NCI-H1105 treated with DMSO at 0.1 percent for 48 hours (cell line): ENCODE data around the gene CRTC2.
"Not testable (repeated sequence)": the region's sequence is repeated elsewhere in the genome, so short reads cannot be mapped to it uniquely, and the experiment has no call there.

Experiments
- DNase-seq: peaks from one replicate; lab custom pipeline; 2025; lab: John Stamatoyannopoulos, UW

CRTC2 gene

GRCh38 chr1:153958111-153958960, at the start of gene CRTC2:
Gene CRTC2, minus strand, starts transcription at chr1:153958612. Its CDS starts 115 bp downstream, at chr1:153958497.
- peak; percentile 99 for DNase-seq

- DNase-seq = no peak
These were observed 47.7 kb upstream of the CRTC2 start for GRCh38 chr1:154006136-154006535.

- no peak for DNase-seq
These were observed 42.0 kb upstream of the CRTC2 start for GRCh38 chr1:154000420-154000819.

GRCh38 chr1:153996882-153997281, 38.5 kb upstream of the CRTC2 start:
- DNase-seq = not testable (repeated sequence)

GRCh38 chr1:153995640-153996039, 37.2 kb upstream of the CRTC2 start:
- no peak for DNase-seq

GRCh38 chr1:153995202-153995601, 36.8 kb upstream of the CRTC2 start:
- DNase-seq = no peak

- no peak for DNase-seq
These were observed 33.4 kb upstream of the CRTC2 start for GRCh38 chr1:153991806-153992205.

- DNase-seq = no peak
These were observed 32.8 kb upstream of the CRTC2 start for GRCh38 chr1:153991151-153991630.

GRCh38 chr1:153990468-153991150, 32.2 kb upstream of the CRTC2 start, which contains the start of gene RPS27:
Gene RPS27, plus strand, starts transcription at chr1:153990762. Its CDS starts 35 bp downstream, at chr1:153990797.
- DNase-seq = peak; percentile 99

GRCh38 chr1:153987621-153988020, 29.2 kb upstream of the CRTC2 start:
- no peak for DNase-seq

GRCh38 chr1:153985941-153986761, 27.7 kb upstream of the CRTC2 start, which contains the start of gene RAB13:
Gene RAB13, minus strand, starts transcription at chr1:153986339. Its CDS starts 103 bp downstream, at chr1:153986236.
- DNase-seq = peak; percentile 82

GRCh38 chr1:153985341-153985912, 27.0 kb upstream of the CRTC2 start:
- no peak for DNase-seq

GRCh38 chr1:153984123-153984894, 25.9 kb upstream of the CRTC2 start:
- DNase-seq = no peak

- not testable (repeated sequence) for DNase-seq
These were observed 23.3 kb upstream of the CRTC2 start for GRCh38 chr1:153981735-153982134.

- not testable (repeated sequence) for DNase-seq
These were observed 20.7 kb upstream of the CRTC2 start for GRCh38 chr1:153979091-153979490.

GRCh38 chr1:153978274-153978909, 20.0 kb upstream of the CRTC2 start:
- DNase-seq = no peak

GRCh38 chr1:153977250-153978240, 19.1 kb upstream of the CRTC2 start, which contains the start of gene JTB:
Gene JTB, minus strand, starts transcription at chr1:153977674. Its CDS starts 422 bp downstream, at chr1:153977252.
- DNase-seq = peak; percentile 87

GRCh38 chr1:153976819-153977249, 18.4 kb upstream of the CRTC2 start:
- DNase-seq = no peak

GRCh38 chr1:153973525-153973924, 15.1 kb upstream of the CRTC2 start:
- no peak for DNase-seq
